ENCODE results near the gene CPT1C.

Gene CPT1C

DNA sequence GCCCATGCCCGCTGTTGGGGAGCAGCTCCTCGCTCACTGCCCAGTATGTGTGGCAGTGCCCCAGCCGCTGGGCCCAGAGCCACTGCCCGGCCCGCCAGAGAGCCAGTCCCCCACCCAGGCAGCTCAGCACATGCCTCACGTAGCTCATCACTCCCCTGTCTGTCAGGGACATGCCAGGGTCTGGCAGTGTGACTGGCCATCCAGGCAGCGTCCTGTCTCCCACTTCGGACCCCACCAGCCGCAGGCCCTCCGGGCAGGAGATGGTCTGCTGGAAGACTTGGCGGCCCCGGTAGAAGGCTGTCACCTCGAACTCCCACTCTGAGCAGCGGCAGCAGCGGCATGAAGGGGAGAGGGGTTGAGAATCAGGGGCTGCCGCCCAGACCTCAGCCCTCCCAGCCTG lies 28.9 kb upstream of the CPT1C start:
- no peak for DNase-seq

DNA sequence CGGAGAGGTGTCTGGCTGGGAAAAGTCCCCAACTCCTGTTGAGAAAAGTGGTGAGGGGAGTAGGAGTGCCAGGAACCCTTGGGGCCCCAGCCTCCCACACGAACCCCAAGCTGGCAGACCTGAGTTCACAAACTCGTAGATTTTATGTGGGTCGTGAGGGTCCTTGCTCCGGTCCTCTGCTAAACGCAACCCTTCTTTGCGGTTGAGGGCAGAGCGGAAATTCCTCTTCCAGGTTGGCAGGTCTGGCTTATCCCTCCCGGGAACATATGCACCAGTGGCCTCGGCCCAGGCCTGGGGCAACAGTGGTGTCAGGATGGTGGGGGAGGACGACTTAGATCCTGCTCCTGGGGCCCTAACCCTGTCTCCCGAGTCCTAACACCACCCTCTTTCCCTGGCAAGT lies 27.7 kb upstream of the CPT1C start:
- DNase-seq = no peak

- peak; percentile 79 for DNase-seq
Measured at GRCh38 chr19:49664171-49665035, 26.5 kb upstream of the CPT1C start.

DNA sequence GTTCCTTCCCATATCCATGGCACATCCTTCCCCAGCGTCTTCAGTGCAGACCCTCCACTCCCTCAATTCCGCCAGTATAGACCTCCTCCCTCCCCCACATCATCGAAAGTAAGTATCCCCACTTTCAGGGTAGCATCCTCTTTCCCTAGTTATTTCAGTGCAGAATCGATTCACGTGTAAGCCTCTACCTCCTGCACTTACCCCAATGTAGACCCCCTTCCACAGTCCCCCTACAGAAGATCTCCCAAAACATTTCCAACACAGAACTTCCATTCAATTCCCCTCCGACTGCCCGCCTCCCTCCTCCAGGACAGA lies 25.9 kb upstream of the CPT1C start:
- DNase-seq = peak; percentile 47

- DNase-seq = peak; percentile 97
Measured at GRCh38 chr19:49665351-49666119, 25.4 kb upstream of the CPT1C start, which contains the start of the genes BCL2L12 and IRF3. Gene BCL2L12, plus strand, starts transcription at chr19:49665933. Its CDS starts 760 bp downstream, at chr19:49666693. Gene IRF3, minus strand, starts transcription at chr19:49665857. Its CDS starts 1,019 bp downstream, at chr19:49664838.

DNA sequence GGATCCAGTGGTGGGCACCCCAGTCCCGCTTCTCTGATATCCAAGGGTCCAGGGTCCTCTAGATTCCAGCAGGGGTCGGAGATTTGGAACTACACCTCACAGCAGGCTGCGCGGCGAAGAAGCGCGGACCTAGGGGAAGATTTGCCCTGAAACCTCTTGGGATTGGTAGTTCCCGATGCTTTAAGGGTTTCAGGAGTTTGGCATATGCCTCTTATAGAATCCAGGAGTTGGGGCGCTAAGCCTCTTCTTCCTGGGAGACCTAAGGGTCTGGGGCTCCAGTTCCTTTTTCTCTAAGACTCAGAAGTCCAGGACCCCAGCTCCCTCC lies 24.8 kb upstream of the CPT1C start:
- no peak for DNase-seq

DNA sequence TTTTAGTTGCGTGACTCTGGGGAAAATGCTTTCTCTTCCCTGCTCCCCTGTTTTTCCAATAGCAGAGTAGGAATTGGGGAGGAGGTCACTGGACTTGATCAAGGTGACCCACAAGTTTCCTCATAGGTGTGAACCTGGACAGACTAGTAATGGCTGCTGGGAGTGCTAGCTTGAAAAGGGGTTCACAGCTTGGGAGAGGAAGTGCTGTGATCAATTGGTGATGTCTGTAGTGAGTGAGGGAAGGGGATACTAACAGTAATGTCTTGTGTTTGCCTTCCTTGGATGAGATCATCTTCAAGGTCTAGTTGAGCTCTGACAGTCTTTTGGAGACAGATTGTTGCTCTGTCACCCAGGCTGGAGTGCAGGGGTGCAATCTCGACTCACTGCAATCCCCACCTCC lies 23.4 kb upstream of the CPT1C start:
- no peak for DNase-seq

DNA sequence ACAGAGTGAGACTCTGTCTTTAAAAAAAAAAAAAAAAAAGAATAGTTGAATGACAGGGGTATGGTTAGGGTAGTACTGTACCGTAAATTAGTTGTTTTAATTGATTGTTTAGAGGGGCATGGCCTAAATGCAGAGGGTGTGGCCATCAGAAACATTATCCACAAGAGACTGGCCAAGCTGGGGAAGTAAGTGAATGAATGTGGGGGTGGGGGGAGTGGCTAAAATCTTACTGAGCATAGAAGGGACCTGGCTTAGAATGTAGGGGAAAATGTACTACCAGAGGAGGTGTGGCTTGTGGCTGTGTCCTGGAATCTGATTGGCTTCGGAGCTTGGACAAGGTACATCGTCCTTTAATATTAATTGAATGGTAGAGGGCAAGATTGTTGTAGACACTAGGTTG lies 21.4 kb upstream of the CPT1C start:
- DNase-seq = no peak

GRCh38 chr19:49672131-49672919 lies 18.6 kb upstream of the CPT1C start:
- DNase-seq = peak; percentile 94

- DNase-seq = peak; percentile 96
Measured at GRCh38 chr19:49676136-49676783, 14.7 kb upstream of the CPT1C start.

DNA sequence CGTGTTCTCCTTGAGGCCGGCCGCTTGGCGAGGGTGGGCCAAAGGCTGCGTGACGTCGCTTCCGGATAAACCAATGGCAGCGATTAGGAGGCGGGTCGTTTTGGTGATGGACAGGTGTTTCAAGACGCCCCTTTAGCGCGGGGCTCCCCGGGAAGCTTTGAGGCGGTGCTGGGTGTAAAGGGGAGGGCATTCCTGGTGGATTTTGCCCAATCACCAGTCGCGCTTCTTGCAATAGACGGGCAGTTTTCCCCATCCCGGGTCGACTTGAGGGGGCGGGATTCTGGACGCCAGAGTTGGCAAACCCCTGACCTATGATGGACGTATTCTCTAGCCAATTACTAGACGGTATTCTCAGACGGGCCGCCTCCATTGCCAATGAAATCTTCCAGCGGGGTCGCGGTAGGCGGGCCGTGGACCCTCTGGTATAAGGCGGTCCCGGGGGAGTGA lies 14.1 kb upstream of the CPT1C start:
- peak; percentile 100 for DNase-seq

- no peak for DNase-seq
Measured at GRCh38 chr19:49677231-49677900, 13.6 kb upstream of the CPT1C start, which contains the start of gene PRMT1. Gene PRMT1, plus strand, starts transcription at chr19:49677271. Its CDS starts 10 bp downstream, at chr19:49677281.

GRCh38 chr19:49677901-49678674 lies 12.8 kb upstream of the CPT1C start:
- peak; percentile 35 for DNase-seq

GRCh38 chr19:49678985-49679770 lies 11.7 kb upstream of the CPT1C start:
- no peak for DNase-seq

DNA sequence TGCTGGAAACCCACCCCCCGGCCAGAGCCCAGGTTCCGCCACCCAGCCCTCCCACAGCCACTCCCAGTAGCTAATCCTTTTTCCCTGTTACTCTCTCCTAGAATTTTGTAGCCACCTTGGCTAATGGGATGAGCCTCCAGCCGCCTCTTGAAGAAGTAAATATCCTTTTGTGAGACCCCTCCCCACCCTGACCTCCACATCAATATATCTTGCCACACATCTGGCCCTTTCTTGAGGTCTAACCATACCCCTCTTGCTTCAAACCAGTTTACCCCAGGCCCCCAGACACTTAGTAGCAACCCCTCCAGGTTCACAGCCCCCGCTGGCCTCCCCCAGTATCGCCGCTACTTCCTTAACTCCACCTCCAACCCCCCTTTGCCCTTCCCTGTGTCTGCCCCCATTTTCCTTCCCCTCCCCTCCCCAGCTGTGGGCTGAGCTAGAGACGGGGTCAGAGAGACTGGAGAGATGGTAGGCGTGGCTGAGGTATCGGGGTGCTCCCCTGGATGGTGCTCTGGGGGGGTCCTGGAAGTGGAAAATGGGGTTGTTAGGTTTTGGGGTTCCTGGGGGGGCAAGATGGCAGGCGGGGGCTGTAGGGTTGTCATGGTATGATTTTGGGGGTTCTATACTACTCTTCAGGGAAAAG lies 11.0 kb upstream of the CPT1C start:
- DNase-seq = no peak

DNA sequence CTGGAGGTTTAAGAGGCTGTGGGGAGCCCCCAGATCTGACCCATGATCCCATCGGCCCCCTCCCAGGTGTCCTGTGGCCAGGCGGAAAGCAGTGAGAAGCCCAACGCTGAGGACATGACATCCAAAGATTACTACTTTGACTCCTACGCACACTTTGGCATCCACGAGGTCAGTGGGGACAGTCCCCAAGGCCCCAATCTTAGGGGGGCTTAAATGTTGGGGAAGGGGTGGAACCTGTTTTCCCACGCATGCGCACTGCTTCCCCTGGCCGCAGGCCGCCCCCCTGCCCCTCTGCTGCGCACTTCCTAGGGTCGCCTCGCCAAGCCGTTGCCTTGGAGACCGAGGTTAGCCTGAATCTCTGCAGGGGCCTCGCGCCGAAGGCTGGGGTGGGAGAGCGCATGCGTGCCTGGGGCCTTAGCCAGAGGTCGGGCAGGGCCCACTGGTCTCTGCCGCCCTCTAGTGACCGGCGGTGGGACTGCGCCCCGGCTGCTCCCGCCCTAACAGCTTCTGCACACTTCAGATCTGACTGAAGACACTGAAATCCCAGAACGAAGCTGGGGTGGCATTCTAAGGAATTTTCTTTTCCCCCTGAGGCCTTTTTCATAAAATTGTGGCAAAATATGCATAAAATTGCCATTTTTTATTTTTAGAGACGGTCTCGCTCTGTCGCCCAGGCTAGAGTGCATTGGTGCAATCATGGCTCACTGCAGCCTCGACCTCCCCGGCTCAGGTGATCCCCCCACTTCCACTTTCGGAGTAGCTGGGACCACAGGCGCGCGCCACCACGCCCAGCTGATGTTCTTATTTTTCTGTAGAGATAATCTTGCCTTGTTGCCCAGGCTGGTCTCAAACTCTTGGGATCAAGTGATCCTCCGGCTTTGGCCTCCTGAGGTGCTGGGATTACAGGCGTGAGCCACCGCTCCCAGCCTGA lies 10.2 kb upstream of the CPT1C start:
- peak; percentile 91 for DNase-seq

- no peak for DNase-seq
Measured at GRCh38 chr19:49681830-49682229, 9.1 kb upstream of the CPT1C start.

GRCh38 chr19:49682274-49682673 lies 8.6 kb upstream of the CPT1C start:
- DNase-seq = no peak

DNA sequence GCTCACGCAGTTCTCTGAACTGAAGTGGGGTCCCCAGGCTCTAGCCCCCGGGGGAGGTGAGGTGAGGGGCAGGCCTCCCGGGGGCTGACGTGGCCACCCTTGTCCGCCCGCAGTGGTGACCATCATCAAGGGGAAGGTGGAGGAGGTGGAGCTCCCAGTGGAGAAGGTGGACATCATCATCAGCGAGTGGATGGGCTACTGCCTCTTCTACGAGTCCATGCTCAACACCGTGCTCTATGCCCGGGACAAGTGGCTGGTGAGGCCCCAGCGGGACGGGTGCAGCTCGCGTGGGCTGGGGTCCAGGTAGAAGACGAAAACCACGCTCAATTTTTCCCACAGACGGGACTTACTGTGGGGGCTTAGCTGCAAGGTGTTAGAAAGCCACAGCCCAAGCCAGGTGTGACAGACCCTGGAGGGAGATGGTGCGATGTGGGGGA lies 7.1 kb upstream of the CPT1C start:
- DNase-seq = no peak
